ENCODE data around the gene BIRC3.
"Not testable (repeated sequence)": the region's sequence is repeated elsewhere in the genome, so short reads cannot be mapped to it uniquely, and the experiment has no call there.

The BIRC3 gene

DNA sequence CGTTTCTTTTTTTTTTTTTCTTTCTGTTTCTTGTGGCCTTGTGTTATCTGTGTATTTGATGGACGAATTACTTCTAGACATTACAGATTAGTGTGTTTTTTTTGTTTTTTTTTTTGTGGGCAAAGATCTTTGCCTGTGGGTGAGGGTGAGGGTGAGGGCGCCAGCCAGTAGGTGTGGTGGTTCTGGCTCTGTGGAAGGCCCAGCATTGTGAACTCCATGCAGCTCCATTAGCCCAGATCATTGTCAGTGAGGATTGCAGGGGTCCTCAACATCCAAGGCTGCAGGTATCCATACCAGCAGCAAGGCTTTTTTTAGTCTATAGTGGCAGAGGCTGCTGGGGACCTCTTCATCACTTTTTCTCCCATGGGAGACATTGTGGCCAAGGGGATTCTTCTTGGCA lies 43.4 kb downstream of the BIRC3 start:
- Histone ChIP-seq H3K36me3 (peaks cover 30% of the 10 kb centered on the region), H3K9me3 (no peaks in the 10 kb centered on the region), H3K27me3 (no peaks in the 10 kb centered on the region), H3K4me1 (no peaks in the 10 kb centered on the region), H3K4me3 (ENCODE audit: low read depth, low read length) (no peak overlapping the region)
- TF ChIP-seq, protein P1, sequence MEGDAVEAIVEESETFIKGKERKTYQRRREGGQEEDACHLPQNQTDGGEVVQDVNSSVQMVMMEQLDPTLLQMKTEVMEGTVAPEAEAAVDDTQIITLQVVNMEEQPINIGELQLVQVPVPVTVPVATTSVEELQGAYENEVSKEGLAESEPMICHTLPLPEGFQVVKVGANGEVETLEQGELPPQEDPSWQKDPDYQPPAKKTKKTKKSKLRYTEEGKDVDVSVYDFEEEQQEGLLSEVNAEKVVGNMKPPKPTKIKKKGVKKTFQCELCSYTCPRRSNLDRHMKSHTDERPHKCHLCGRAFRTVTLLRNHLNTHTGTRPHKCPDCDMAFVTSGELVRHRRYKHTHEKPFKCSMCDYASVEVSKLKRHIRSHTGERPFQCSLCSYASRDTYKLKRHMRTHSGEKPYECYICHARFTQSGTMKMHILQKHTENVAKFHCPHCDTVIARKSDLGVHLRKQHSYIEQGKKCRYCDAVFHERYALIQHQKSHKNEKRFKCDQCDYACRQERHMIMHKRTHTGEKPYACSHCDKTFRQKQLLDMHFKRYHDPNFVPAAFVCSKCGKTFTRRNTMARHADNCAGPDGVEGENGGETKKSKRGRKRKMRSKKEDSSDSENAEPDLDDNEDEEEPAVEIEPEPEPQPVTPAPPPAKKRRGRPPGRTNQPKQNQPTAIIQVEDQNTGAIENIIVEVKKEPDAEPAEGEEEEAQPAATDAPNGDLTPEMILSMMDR (IDR thresholded peaks at IDR 0.05; ENCODE audit: low read depth, low read length) = no peak
- DNase-seq = no peak

DNA sequence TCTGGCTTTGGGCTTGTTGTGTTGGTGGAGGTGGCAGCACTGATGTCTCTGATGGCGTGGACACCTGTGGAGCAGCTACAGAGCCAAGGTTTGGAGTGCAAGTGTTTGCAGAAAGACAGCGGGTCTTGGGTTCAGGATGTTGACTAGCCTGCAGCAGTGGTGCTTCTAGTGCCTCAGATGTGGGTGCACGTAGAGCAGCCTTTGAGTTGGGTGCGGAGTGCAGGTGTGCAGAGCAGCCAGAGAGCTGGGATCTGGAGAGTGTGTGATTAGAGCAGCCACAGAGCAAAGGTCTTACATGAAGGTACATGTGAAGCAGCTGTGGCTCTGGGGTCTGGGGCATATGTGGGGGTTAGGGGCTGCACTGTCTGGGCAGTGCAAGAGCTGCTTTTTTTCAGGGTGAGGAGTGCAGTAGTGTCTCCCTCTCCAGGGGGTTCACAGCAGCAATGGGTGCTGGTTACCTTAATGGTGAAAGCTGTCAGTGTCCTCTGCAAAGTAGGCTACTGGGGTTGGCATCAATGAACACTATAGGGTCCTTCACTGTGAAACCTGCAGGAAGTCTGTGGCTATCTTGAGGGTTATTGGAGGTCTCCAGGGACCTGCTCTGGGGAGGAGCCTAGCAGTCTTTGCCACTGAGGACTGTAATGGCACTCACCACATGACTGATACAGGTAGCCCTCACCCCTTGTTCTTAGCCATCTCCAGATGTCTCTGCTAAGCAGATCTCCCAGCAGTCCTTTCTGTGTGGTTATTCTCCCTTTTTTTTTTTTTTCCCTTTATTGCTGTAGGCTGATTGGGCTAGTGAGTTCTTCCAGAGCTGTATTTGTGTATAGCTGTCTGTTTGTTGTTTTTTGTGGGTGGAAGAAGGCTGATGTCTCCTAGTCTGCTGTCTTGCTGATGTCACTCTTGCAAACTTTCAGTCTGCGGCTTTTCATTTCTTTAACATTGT lies 44.1 kb downstream of the BIRC3 start:
- H3K9me3 ChIP-seq = no peaks in the 10 kb centered on the region
- H3K4me1 ChIP-seq = no peaks in the 10 kb centered on the region
- peaks cover 30% of the 10 kb centered on the region for H3K36me3 ChIP-seq
- TF ChIP-seq, protein P1 (IDR thresholded peaks at IDR 0.05; ENCODE audit: low read depth, low read length) = no peak
- H3K4me3 ChIP-seq (ENCODE audit: low read depth, low read length) = no peak overlapping the region
- no peak for DNase-seq
- no peaks in the 10 kb centered on the region for H3K27me3 ChIP-seq

DNA sequence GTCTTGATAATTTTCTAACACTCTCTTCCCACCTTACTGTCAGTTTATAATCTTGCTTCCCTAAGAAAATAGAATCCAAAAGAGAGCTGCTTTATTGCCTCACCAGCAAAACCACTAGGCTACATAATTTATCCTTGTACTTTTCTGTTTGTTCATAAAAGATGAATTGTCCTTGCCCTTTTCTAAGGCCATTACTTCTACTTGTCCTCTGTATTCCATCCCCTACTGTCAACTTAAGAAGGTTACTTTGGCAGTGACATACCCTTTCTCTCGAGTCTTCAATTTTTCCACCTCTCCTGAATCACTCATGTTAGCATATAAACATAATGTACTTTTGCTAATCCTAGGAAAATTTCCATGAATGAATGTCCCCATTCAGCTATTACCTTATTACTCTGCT lies 47.7 kb downstream of the BIRC3 start:
- Histone ChIP-seq H3K9me3 (no peaks in the 10 kb centered on the region), H3K36me3 (peaks cover 41% of the 10 kb centered on the region), H3K4me1 (peaks cover 5% of the 10 kb centered on the region; the same call in 1 of the 2 replicates), H3K27me3 (no peaks in the 10 kb centered on the region), H3K4me3 (ENCODE audit: low read depth, low read length) (no peak overlapping the region)
- DNase-seq = no peak
- TF ChIP-seq, protein P1 (IDR thresholded peaks at IDR 0.05; ENCODE audit: low read depth, low read length) = no peak

DNA sequence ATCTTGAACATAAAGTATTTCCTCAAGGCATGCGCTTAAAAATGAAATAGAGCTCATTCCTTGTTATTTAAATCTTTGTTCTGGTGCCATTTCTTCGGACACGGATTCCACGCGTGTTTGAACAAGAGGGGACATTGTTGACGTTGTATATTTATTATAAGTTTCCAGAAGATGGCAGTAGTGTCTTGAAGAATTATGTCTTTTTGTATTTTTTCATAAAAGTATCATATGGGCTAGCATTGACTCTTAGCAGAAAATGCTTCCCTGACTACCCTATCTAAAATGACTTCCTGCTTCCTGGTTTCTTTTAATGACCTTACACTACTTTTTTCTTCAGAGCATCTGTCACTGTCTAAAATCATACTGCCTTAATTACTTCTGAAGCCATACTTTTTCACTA lies 50.1 kb downstream of the BIRC3 start:
- Histone ChIP-seq H3K9me3 (no peaks in the 10 kb centered on the region), H3K27me3 (no peaks in the 10 kb centered on the region), H3K4me3 (ENCODE audit: low read depth, low read length) (no peak overlapping the region), H3K36me3 (peaks cover 32% of the 10 kb centered on the region), H3K4me1 (peaks cover 5% of the 10 kb centered on the region; the same call in 1 of the 2 replicates)
- TF ChIP-seq, protein P1 (IDR thresholded peaks at IDR 0.05; ENCODE audit: low read depth, low read length) = peak; percentile 24; the same call in 1 of the 2 replicates
- DNase-seq = no peak

DNA sequence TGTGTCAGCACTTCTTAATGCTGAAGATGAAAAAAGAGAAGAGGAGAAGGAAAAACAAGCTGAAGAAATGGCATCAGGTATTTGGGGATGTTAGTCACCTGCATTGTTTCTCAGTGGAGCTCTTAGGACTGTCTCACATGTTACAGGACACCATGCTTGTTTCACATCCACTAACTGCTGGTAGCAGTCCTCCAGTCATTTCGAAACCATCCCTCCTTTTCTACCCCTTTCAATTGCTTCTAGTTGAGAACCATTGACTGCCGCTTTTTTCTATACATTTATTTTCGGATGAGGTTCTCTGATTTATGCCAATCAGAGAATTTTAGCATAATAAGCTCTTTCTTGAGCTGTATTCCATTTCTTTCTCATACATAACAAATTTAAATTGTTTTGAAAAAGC lies 51.2 kb downstream of the BIRC3 start:
- H3K36me3 ChIP-seq = peaks cover 26% of the 10 kb centered on the region
- DNase-seq = no peak
- peaks cover 5% of the 10 kb centered on the region; the same call in 1 of the 2 replicates for H3K4me1 ChIP-seq
- TF ChIP-seq, protein P1 (IDR thresholded peaks at IDR 0.05; ENCODE audit: low read depth, low read length) = no peak
- H3K27me3 ChIP-seq = no peaks in the 10 kb centered on the region
- H3K9me3 ChIP-seq = no peaks in the 10 kb centered on the region
- H3K4me3 ChIP-seq (ENCODE audit: low read depth, low read length) = no peak overlapping the region

DNA sequence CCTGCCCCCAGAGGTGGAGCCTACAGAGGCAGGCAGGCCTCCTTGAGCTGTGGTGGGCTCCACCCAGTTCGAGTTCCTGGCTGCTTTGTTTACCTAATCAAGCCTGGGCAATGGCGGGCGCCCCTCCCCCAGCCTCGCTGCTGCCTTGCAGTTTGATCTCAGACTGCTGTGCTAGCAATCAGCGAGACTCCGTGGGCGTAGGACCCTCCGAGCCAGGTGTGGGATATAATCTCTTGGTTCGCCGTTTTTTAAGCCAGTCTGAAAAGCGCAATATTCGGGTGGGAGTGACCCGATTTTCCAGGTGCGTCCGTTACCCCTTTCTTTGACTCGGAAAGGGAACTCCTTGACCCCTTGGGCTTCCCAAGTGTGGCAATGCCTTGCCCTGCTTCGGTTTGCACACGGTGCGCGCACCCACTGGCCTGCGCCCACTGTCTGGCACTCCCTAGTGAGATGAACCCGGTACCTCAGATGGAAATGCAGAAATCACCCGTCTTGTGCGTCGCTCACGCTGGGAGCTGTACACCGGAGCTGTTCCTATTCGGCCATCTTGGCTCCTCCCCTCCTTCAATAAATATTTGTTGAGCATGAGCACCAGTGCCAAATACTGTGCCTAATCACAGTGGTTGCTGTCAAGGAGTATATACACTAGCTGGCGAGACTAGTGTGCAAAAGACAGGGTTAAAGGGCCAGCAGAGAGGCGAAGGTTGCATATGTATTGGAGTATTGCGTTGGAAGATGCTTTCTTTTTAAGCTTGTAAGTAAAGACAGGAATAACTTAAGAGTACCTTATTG lies 57.5 kb downstream of the BIRC3 start:
- DNase-seq; H3K9me3 ChIP-seq; H3K4me3 ChIP-seq (ENCODE audit: low read depth, low read length); H3K27me3 ChIP-seq: not testable (repeated sequence)
- Histone ChIP-seq H3K36me3 (peaks cover 29% of the 10 kb centered on the region), H3K4me1 (peaks cover 14% of the 10 kb centered on the region)
